Activated B cell treated with CpG ODN at 0.5 μM for 24 hours (primary cell): ENCODE data around the gene ZNF140. TPM values are rescaled to one million over a fixed set of nuclear protein-coding genes. Genes with fewer than 3 reads are reported as not detected.

Experiments used
- ATAC-seq: fragments of 200-7000 bp; cut with Tn5 transposase; one replicate; pipeline ENCODE4 v1.10.0; 2021; ENCODE audit warnings: low read depth, mild to moderate bottlenecking, moderate library complexity
- CTCF ChIA-PET: fragments of 350-600 bp; sonication (Branson Sonifier 250); formaldehyde crosslinking; loops from one replicate; lab custom pipeline; 2021; ENCODE audit warnings: antibody characterized with exemption; lab: Charles Lee
- POLR2A ChIA-PET: fragments of 350-600 bp; sonication (Branson Sonifier 250); formaldehyde crosslinking; loops from one replicate; lab custom pipeline; 2021; ENCODE audit warnings: antibody characterized with exemption; lab: Charles Lee
- DNase-seq: peaks from one replicate; pipeline ENCODE4 v3.0.0; 2022
- H3K27ac Mint-ChIP-seq: one replicate; pipeline ENCODE4 v1.8.0; 2020; ENCODE audit warnings: mixed read lengths
- H3K27me3 Mint-ChIP-seq: one replicate; pipeline ENCODE4 v1.8.0; 2021; ENCODE audit warnings: mixed read lengths
- H3K36me3 Mint-ChIP-seq: one replicate; pipeline ENCODE4 v1.8.0; 2021; ENCODE audit warnings: low read depth, mixed read lengths
- H3K4me1 Mint-ChIP-seq: one replicate; pipeline ENCODE4 v1.8.0; 2021; ENCODE audit warnings: mixed read lengths
- H3K4me3 Mint-ChIP-seq: one replicate; pipeline ENCODE4 v1.8.0; 2020; ENCODE audit warnings: mild to moderate bottlenecking, mixed read lengths
- H3K9me3 Mint-ChIP-seq: one replicate; pipeline ENCODE4 v1.8.0; 2020; ENCODE audit warnings: mixed read lengths
- CTCF ChIP-seq: fragments of 200-600 bp; IDR thresholded peaks from one replicate; pipeline ENCODE4 v1.8.0; 2022; ENCODE audit warnings: antibody characterized with exemption, mild to moderate bottlenecking
- intact Hi-C: fragments of 100-400 bp; cut with micrococcal nuclease; formaldehyde crosslinking; loops from one replicate; pipeline ENCODE4 v1.15.1; 2024
- total RNA-seq: library from RNA; stranded (reverse); gene quantifications from 2 replicates; pipeline ENCODE4 v1.2.3, GENCODE V29; 2022

The ZNF140 gene
- total RNA-seq, 1 donor from 2014 or later, result 20.6 TPM

- Mint-ChIP-seq H3K27me3 (no peaks in the 10 kb centered on the region), H3K36me3 (peaks cover 82% of the 10 kb centered on the region), H3K4me1 (no peaks in the 10 kb centered on the region), H3K9me3 (peaks cover 46% of the 10 kb centered on the region), H3K4me3 (no peak overlapping the region), H3K27ac (no peak overlapping the region)
- intact Hi-C loops, result no loop called here
- no peak for ATAC-seq
- TF ChIP-seq CTCF, result no peak
- ChIA-PET CTCF (no interaction called here), POLR2A (no interaction called here)
- DNase-seq, result no peak
Observed at GRCh38 chr12:133107121-133107520, 26.4 kb downstream of the ZNF140 start.

GRCh38 chr12:133108150-133108549 lies 27.4 kb downstream of the ZNF140 start:
- ATAC-seq (no peak), DNase-seq (no peak)
- Mint-ChIP-seq H3K36me3 (peaks cover 77% of the 10 kb centered on the region), H3K27me3 (no peaks in the 10 kb centered on the region), H3K27ac (no peak overlapping the region), H3K4me1 (no peaks in the 10 kb centered on the region), H3K9me3 (peaks cover 45% of the 10 kb centered on the region), H3K4me3 (no peak overlapping the region)
- POLR2A ChIA-PET, result no interaction called here
- CTCF ChIA-PET, result no interaction called here
- TF ChIP-seq CTCF, result no peak
- intact Hi-C loops, result no loop called here

GRCh38 chr12:133120385-133121191 lies 39.9 kb downstream of the ZNF140 start:
- POLR2A ChIA-PET, result no interaction called here
- CTCF ChIA-PET, result no interaction called here
- no peak for TF ChIP-seq CTCF
- Mint-ChIP-seq H3K4me1 (no peaks in the 10 kb centered on the region), H3K27ac (no peak overlapping the region), H3K27me3 (no peaks in the 10 kb centered on the region), H3K9me3 (peaks cover 52% of the 10 kb centered on the region), H3K36me3 (peaks cover 81% of the 10 kb centered on the region), H3K4me3 (no peak overlapping the region)
- ATAC-seq, result no peak
- no peak for DNase-seq
- intact Hi-C loops, result no loop called here

- intact Hi-C loops, result no loop called here
- no peak overlapping the region for H3K27ac Mint-ChIP-seq
- ATAC-seq (no peak), DNase-seq (no peak)
- no peak for TF ChIP-seq CTCF
- POLR2A ChIA-PET, result no interaction called here
- H3K4me3 Mint-ChIP-seq, result no peak overlapping the region
- peaks cover 5% of the 10 kb centered on the region for H3K4me1 Mint-ChIP-seq
- no peaks in the 10 kb centered on the region for H3K27me3 Mint-ChIP-seq
- CTCF ChIA-PET, result no interaction called here
- peaks cover 75% of the 10 kb centered on the region for H3K36me3 Mint-ChIP-seq
- peaks cover 35% of the 10 kb centered on the region for H3K9me3 Mint-ChIP-seq
Observed at GRCh38 chr12:133124674-133125073, 44.0 kb downstream of the ZNF140 start.

GRCh38 chr12:133129368-133130037 lies 48.8 kb downstream of the ZNF140 start:
- Mint-ChIP-seq H3K36me3 (peaks cover 71% of the 10 kb centered on the region), H3K4me1 (peaks cover 21% of the 10 kb centered on the region), H3K9me3 (peaks cover 28% of the 10 kb centered on the region), H3K27me3 (no peaks in the 10 kb centered on the region), H3K27ac (peak overlapping the region; percentile 98), H3K4me3 (peak overlapping the region; percentile 95)
- no peak for TF ChIP-seq CTCF
- ChIA-PET CTCF (no interaction called here), POLR2A (interaction anchor here (0.6 to 2.8 kb wide), 9 partner anchors 45 to 357 kb away, joined by 3 to 62 read pairs (median 4); partner anchors contain the start of genes CHFR, ZNF140, ZNF26 and ZNF268)
- no peak for ATAC-seq
- DNase-seq, result no peak
- intact Hi-C loops, result loop anchor here (1.0 to 5.0 kb wide), 9 partner anchors 49 to 367 kb away; partner anchors contain the start of genes ANKLE2, CHFR, GOLGA3 and ZNF140
